Heart right ventricle (tissue), 16 donors: ENCODE measurements around the gene C8G. TPM values are rescaled to one million over a fixed set of nuclear protein-coding genes. Genes with fewer than 3 reads are reported as not detected.

Experiments
- ATAC-seq, 8 donors: fragments of 200-7000 bp; cut with Tn5 transposase; one replicate each; pipeline ENCODE4 v1.9.1; 2020; ENCODE audit warnings: mild to moderate bottlenecking in 8 of 8, moderate library complexity in 8 of 8, moderate number of reproducible peaks in 1 of 8
- DNase-seq, 2 donors: peaks; one replicate each; pipeline ENCODE4 v3.0.0-alpha.2; 2020
- H3K27ac ChIP-seq, 10 donors: fragments of 200-600 bp; sonication (generic) in 2 of 10; one replicate each; pipeline versions ENCODE4 v1.5.0 to v1.8.0; 2020 to 2022; ENCODE audit warnings: mild to moderate bottlenecking in 3 of 10
- H3K27me3 ChIP-seq, 7 donors: fragments of 200-600 bp; one replicate each; pipeline ENCODE4 v1.8.0; 2021 to 2022; ENCODE audit warnings: mild to moderate bottlenecking in 2 of 7
- H3K36me3 ChIP-seq, 9 donors: fragments of 200-600 bp; sonication (generic) in 1 of 9; one replicate each; pipeline versions ENCODE4 v1.5.0 to v1.8.0; 2020 to 2022; ENCODE audit warnings: mild to moderate bottlenecking in 2 of 9
- H3K4me1 ChIP-seq, 9 donors: fragments of 200-600 bp; sonication (generic) in 1 of 9; one replicate each; pipeline versions ENCODE4 v1.5.0 to v1.8.0; 2020 to 2022; ENCODE audit warnings: mild to moderate bottlenecking in 4 of 9
- H3K4me3 ChIP-seq, 10 donors: fragments of 200-600 bp; sonication (generic) in 2 of 10; one replicate each; pipeline versions ENCODE4 v1.5.0 to v1.8.0; 2020 to 2022; ENCODE audit warnings: mild to moderate bottlenecking in 7 of 10, moderate library complexity in 2 of 10
- H3K9me3 ChIP-seq, 11 donors: fragments of 200-600 bp in 10 of 11; sonication (generic) in 2 of 11; one replicate each; pipeline versions ENCODE4 v1.5.0 to v1.8.0; 2013 to 2022; ENCODE audit warnings: mild to moderate bottlenecking in 2 of 11, control low read depth in 1 of 11, moderate library complexity in 1 of 11
- CTCF ChIP-seq, 9 donors: fragments of 200-600 bp; sonication (generic) in 2 of 9; IDR thresholded peaks; one replicate each; pipeline versions ENCODE4 v1.5.0 to v1.8.0; 2021 to 2022; ENCODE audit warnings: antibody characterized with exemption in 9 of 9, mild to moderate bottlenecking in 5 of 9, moderate library complexity in 1 of 9
- WGBS, 2 donors: extraction: QIAGEN DNeasy Blood & Tissue Kit; methylation state at CpG; one replicate each; pipeline ENCODE4 v1.1.7; 2013; ENCODE audit warnings: inconsistent platforms in 1 of 2; 5-methylcytosine and 5-hydroxymethylcytosine counted together
- intact Hi-C, 10 donors: fragments of 100-400 bp; cut with DNase I; formaldehyde crosslinking; loops; one replicate each; pipeline versions ENCODE4 v1.11.1 to v1.14.2; 2022
- polyA plus RNA-seq, 2 donors: library from polyadenylated mRNA; stranded (reverse); fragments of 200-250 nt; gene quantifications; one replicate each; pipeline ENCODE4 v1.2.3, GENCODE V29; 2013
- total RNA-seq, 10 donors: library from RNA; stranded (reverse); fragmentation: NEBNext Ultra II Directional in 3 of 10; extraction: Animal tissue kit (Norgen Biotek cat#: 25700) in 3 of 10; gene quantifications; one replicate each; pipeline versions ENCODE4 v1.2.1 to v1.2.4, GENCODE V29; 2021 to 2023
- donor health status: Arrhythmogenic right ventricular cardiomyopathy.
- donor health status: ischemic (EF 13 %, LVEDD 7.1; RV severe dilation, severe dysfunction).
- donor health status: healthy with polysubstance abuse.
- donor health status: DM: no; HTN: yes; CAD: no.
- donor health status: DM: no; HTN: no; CAD: no.
- donor health status: ischemic (EF 25% LVEDD 6.9; RV normal size, moderate dysfunction).
- donor health status: ischemic (EF 25% LVEDD 5.7; RV mildly dilated, moderate dysfunction).
- donor health status: healthy.
- donor health status: DM: yes; HTN: yes; CAD: no.
- donor health status: Ischemic cardiomyopathy.
- donor health status: ischemic (EF 35%, LVEDD 5.7; RV mildly dilated, moderate dysfunction).
- donor health status: nonischemic (EF 11% LVEDD 7.7; RV severe dilation, severe dysfunction).
- donor health status: DM: yes; HTN: yes; CAD: no.
- donor health status: PGD.
- donor health status: ischemic (EF 29% LVEDD 5.4; RV normal size, mild dysfunction).
- donor health status: nonischemic (EF 23%, LVEDD 6.1; RV moderate dilation, normal function).

Gene C8G
- total and polyA plus RNA-seq, 12 donors, result 1.2 to 10.0 (median 2.2) TPM

- ATAC-seq, result no peak
- Histone ChIP-seq H3K4me3 (no peak overlapping the region), H3K9me3 (no peaks in the 10 kb centered on the region), H3K4me1 (peaks cover 16 to 89% (median 67%) of the 10 kb centered on the region in 9 donors), H3K27ac (peak overlapping the region in 8 of 10 donors; percentile 82 to 93 (median 89)), H3K36me3 (no peaks in the 10 kb centered on the region), H3K27me3 (peaks cover 0 to 40% (median 6%) of the 10 kb centered on the region in 7 donors)
- intact Hi-C loops, result loop anchor here in 2 of 10 donors (2.0 to 5.0 kb wide), 2 partner anchors 29 to 33 kb away; partner anchors contain the start of gene C8G (in 1 of the 2)
- no peak for TF ChIP-seq CTCF (IDR thresholded peaks at IDR 0.05)
- WGBS, 2 donors, result 85 to 86% methylated on average over 26 of the region's 26 CpGs
- DNase-seq, result peak in 1 of 2 donors; percentile 28
Observed at GRCh38 chr9:136979769-136980587, 34.9 kb downstream of the C8G start.

GRCh38 chr9:136980669-136981478 lies 35.8 kb downstream of the C8G start:
- Histone ChIP-seq H3K4me1 (peaks cover 11 to 89% (median 63%) of the 10 kb centered on the region in 9 donors), H3K9me3 (no peaks in the 10 kb centered on the region), H3K36me3 (no peaks in the 10 kb centered on the region), H3K27me3 (peaks cover 0 to 49% (median 14%) of the 10 kb centered on the region in 7 donors), H3K4me3 (no peak overlapping the region), H3K27ac (peak overlapping the region; percentile 6 to 93 (median 88))
- DNase-seq, result peak in 1 of 2 donors; percentile 20
- no peak for TF ChIP-seq CTCF (IDR thresholded peaks at IDR 0.05)
- ATAC-seq, result no peak
- intact Hi-C loops, result loop anchor here in 1 of 10 donors (5.0 kb wide), 1 partner anchor 34 kb away; the partner anchor contains the start of gene C8G
- 73 to 76% methylated on average over 16 of the region's 16 CpGs for WGBS, 2 donors

GRCh38 chr9:136981588-136982231 lies 36.7 kb downstream of the C8G start:
- ATAC-seq, result peak in 7 of 8 donors; percentile 16 to 68 (median 58)
- WGBS, 2 donors, result 29 to 32% methylated on average over 17 of the region's 17 CpGs
- Histone ChIP-seq H3K9me3 (no peaks in the 10 kb centered on the region), H3K4me1 (peaks cover 9 to 82% (median 55%) of the 10 kb centered on the region in 9 donors), H3K27ac (peak overlapping the region; percentile 40 to 93 (median 88)), H3K27me3 (peaks cover 0 to 53% (median 15%) of the 10 kb centered on the region in 7 donors), H3K4me3 (no peak overlapping the region), H3K36me3 (no peaks in the 10 kb centered on the region)
- peak in 4 of 9 donors; percentile 10 to 42 (median 38) for TF ChIP-seq CTCF (IDR thresholded peaks at IDR 0.05)
- peak; percentile 78 to 87 for DNase-seq
- intact Hi-C loops, result loop anchor here in 1 of 10 donors (5.0 kb wide), 1 partner anchor 34 kb away; the partner anchor contains the start of gene C8G
